DMS 273 (cell line): ENCODE results near the gene GLDC.
"Not testable (repeated sequence)": the region's sequence is repeated elsewhere in the genome, so short reads cannot be mapped to it uniquely, and the experiment has no call there.

Experiments
- DNase-seq: peaks from one replicate; lab custom pipeline; 2025; ENCODE audit not compliant: unreplicated experiment; lab: John Stamatoyannopoulos, UW

Gene GLDC

DNA sequence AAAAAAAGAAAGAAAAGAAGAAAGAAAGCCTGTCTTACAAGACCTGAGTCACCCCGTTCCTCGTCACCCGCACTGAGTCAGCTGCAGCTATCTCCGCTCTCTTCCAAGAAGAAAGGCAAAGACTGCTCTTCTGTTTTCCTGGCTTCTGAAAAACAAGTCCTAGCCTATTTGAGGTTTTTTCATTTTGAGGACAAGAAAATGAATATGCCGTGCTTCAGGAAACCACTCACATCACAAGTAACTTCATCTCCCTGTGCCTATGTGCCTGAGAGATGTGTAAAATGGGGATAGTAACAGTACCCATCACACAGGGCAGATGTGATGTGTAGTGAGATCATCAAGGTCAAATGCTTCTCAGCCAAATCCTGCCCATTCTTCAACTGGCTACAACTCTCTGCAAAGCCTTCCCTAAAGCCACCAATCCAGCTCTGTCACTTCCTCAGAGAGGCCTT is 78.4 kb downstream of the GLDC start:
- no peak for DNase-seq

- no peak for DNase-seq
These were observed 79.0 kb downstream of the GLDC start for GRCh38 chr9:6566409-6567139.

- no peak for DNase-seq
These were observed 80.2 kb downstream of the GLDC start for GRCh38 chr9:6565312-6565711.

- no peak for DNase-seq
These were observed 80.7 kb downstream of the GLDC start for GRCh38 chr9:6564868-6565267.

GRCh38 chr9:6564360-6564759 is 81.2 kb downstream of the GLDC start:
- DNase-seq = no peak

DNA sequence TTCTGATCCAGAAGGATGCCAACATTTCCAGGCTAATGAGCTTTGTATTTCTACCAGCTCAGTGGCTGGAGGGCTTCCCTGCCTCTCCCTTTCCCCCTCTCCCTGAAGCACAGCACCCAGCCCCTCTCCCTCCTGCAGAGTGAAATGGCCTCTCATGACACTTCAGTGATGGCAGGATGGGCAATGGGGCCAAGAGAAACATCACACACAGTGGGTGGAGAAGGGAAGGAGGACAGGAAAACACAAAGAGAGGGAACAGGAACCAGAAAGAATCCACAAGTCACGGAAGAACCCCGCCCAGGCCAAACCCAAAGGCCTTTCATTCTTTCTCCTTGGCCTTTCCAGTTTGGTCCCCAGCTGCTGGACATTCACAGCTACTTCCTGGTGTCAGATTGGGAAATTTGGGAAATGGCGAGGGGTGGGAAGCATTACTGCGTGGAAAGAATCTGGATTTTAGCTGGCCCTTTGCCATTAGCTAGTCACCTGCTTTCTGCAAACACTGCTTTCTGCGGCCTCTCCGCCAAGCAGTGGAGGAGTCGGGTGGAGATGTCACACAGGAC is 82.6 kb downstream of the GLDC start:
- no peak for DNase-seq

DNA sequence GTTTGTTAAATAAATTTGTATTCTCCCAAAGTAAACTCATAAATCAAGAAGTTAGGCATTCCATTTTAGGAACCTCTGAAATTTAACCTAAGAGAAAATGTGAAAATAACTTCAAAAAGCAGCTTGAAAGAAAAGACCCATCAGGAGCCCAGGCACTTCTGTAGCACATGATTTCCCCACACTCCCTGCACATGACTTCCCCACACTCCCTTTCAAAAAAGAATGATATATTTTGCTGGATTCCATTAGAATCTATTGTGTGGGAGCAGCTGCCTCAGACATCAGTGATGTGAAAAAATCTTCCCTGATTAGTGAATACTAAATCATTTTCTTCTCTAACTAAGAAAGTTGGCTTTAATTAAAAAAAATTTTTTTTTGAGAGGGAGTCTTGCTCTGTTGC is 83.3 kb downstream of the GLDC start:
- DNase-seq = no peak

GRCh38 chr9:6557883-6558616 is 87.5 kb downstream of the GLDC start:
- peak; percentile 63 for DNase-seq

GRCh38 chr9:6553866-6554265 is 91.7 kb downstream of the GLDC start:
- no peak for DNase-seq

- peak; percentile 39 for DNase-seq
These were observed 92.9 kb downstream of the GLDC start for GRCh38 chr9:6552498-6553121.

GRCh38 chr9:6552033-6552432 is 93.5 kb downstream of the GLDC start:
- peak; percentile 92 for DNase-seq

DNA sequence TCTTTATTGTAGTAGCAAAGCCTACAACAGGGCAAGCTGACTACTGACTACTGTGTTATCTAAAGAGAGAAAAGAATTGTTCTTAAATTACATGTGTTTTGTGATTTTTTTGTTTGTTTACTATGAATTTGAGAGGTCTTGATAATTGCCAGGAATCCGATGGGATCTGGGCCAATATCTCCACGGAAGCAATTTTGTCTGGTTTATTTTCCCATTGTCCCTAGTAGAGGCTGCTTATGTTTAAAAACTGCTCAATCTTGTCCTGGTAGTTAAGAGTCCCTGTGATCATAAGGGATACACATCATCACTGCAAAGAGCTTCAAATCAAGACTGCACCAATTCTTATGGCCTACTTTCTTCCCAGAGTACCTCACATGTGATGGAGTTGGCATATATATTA is 94.4 kb downstream of the GLDC start:
- no peak for DNase-seq

GRCh38 chr9:6549106-6549800 is 96.3 kb downstream of the GLDC start:
- peak; percentile 20 for DNase-seq

DNA sequence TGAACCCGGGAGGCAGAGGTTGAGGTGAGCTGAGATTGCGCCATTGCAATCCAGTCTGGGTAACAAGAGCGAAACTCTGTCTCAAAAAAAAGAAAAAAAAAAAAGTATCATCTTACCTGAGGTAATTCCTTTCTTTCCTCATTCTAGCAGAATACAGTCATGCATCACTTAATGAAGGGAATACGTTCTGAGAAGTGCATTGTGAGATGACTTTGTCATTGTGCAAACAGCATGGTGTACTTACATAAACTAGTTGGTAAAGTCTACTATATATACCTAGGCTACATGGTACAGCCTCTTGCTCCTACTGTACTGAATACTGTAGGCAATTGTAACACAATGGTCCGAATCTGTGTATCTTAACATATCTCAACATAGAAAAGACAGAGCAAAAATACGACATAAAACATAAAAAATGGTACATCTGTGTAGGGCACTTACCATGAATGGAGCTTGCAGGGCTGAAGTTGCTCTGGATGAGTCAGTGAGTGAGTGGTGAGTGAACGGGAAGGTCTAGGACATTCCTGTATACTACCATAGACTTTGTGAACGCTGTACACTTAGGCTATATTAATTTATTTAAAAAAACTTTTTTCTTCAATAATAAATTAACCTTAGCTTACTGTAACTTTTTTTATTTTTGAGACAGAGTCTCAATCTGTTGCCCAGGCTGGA is 100.4 kb downstream of the GLDC start:
- DNase-seq = no peak

GRCh38 chr9:6543204-6543603 is 102.3 kb downstream of the GLDC start:
- DNase-seq = no peak

- DNase-seq = not testable (repeated sequence)
These were observed 102.9 kb downstream of the GLDC start for GRCh38 chr9:6542617-6543016.

- no peak for DNase-seq
These were observed 106.9 kb downstream of the GLDC start for GRCh38 chr9:6538666-6539071.

DNA sequence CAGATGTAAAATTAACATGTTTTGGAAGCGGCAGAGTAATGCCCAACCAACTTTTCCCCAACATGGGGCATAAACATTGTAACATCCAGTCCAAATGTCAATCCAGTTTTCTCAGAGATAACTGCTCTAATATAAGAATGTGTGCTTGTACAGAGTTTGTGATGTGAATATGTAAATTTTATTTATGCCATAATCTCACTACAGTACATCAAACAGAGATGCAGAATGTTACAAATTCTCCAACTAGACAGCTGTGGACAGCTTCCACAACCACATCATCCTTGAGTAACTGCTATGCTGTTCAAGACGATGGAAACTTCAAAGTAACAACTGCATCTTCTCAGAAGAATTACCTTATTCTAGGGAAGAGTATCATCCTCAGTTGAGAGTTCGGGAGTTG is 109.9 kb downstream of the GLDC start:
- DNase-seq = no peak

GRCh38 chr9:6525326-6526045 is 120.0 kb downstream of the GLDC start:
- no peak for DNase-seq

DNA sequence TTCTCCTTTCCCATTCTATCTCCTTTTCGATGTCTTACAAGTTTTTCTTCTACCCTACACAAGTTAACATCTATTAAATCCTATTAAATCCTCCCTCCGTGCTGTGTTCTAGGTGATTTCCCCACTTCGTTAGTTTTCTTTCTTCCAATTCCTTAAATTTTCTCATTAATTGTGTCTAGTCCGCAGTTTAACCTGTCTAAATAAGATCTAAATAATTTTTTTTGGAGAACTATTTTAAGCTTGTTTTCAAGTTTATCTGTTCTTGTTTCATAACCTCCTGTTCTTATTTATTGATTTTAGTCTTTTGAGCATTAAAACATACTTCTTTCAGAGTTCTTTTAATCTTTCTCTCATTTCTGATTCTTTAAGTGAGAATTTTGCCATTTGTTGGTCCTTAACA is 123.3 kb downstream of the GLDC start:
- no peak for DNase-seq
